H9 (cell line): Measurements from ENCODE around the gene LRRC3B. TPM values are rescaled to one million over a fixed set of nuclear protein-coding genes. Genes with fewer than 3 reads are reported as not detected.

ENCODE experiments used
- DNase-seq: peaks from one replicate; pipeline ENCODE4 v3.0.0-alpha.2; 2017
- H2AFZ ChIP-seq: one replicate; pipeline ENCODE4 v1.6.1; 2013; ENCODE audit warnings: mild to moderate bottlenecking, low read length, control low read depth, moderate library complexity
- H2AK5ac ChIP-seq: 2 replicates; pipeline ENCODE4 v1.6.1; 2013; ENCODE audit warnings: low read length, control low read depth, mixed read lengths; ENCODE audit not compliant: insufficient read length
- H2BK120ac ChIP-seq: one replicate; pipeline ENCODE4 v1.6.1; 2013; ENCODE audit warnings: low read depth, mild to moderate bottlenecking, low read length, control low read depth, inconsistent platforms; ENCODE audit not compliant: poor library complexity, severe bottlenecking
- H2BK12ac ChIP-seq: 2 replicates; pipeline ENCODE4 v1.6.1; 2013; ENCODE audit warnings: low read length, control low read depth, mixed read lengths, low read depth; ENCODE audit not compliant: insufficient read length
- H2BK15ac ChIP-seq: 2 replicates; pipeline ENCODE4 v1.6.1; 2013; ENCODE audit warnings: low read depth, low read length, control low read depth
- H2BK20ac ChIP-seq: one replicate; pipeline ENCODE4 v1.6.1; 2013; ENCODE audit warnings: low read depth, mild to moderate bottlenecking, low read length, control low read depth, inconsistent platforms; ENCODE audit not compliant: poor library complexity, severe bottlenecking
- H2BK5ac ChIP-seq: 2 replicates; pipeline ENCODE4 v1.6.1; 2013; ENCODE audit warnings: low read length, control low read depth, mixed read lengths; ENCODE audit not compliant: insufficient read length
- H3K14ac ChIP-seq: 2 replicates; pipeline ENCODE4 v1.6.1; 2013; ENCODE audit warnings: low read length, control low read depth; ENCODE audit not compliant: insufficient read depth
- H3K18ac ChIP-seq: 2 replicates; pipeline ENCODE4 v1.6.1; 2013; ENCODE audit warnings: low read depth, mild to moderate bottlenecking, mixed read lengths, low read length, control low read depth; ENCODE audit not compliant: insufficient read length
- H3K23ac ChIP-seq: 2 replicates; pipeline ENCODE4 v1.6.1; 2013; ENCODE audit warnings: low read length, control low read depth, mixed read lengths, low read depth; ENCODE audit not compliant: insufficient read length
- H3K23me2 ChIP-seq: 2 replicates; pipeline ENCODE4 v1.6.1; 2013; ENCODE audit warnings: low read depth, mild to moderate bottlenecking, mixed read lengths, low read length, control low read depth; ENCODE audit not compliant: insufficient read length, poor library complexity, severe bottlenecking
- H3K27ac ChIP-seq: 2 replicates; pipeline ENCODE4 v1.5.1; 2013; ENCODE audit warnings: low read length, control low read depth, mixed read lengths, low read depth; ENCODE audit not compliant: insufficient read length
- H3K27me3 ChIP-seq: 2 replicates; pipeline ENCODE4 v1.6.1; 2013; ENCODE audit warnings: low read length, control low read depth, inconsistent platforms; ENCODE audit not compliant: insufficient read depth
- H3K4ac ChIP-seq: 2 replicates; pipeline ENCODE4 v1.6.1; 2013; ENCODE audit warnings: low read depth, mild to moderate bottlenecking, control low read depth, inconsistent platforms, low read length, moderate library complexity
- H3K4me1 ChIP-seq: 2 replicates; pipeline ENCODE4 v1.6.1; 2013; ENCODE audit warnings: low read length, control low read depth, inconsistent platforms; ENCODE audit not compliant: insufficient read depth
- H3K4me2 ChIP-seq: 2 replicates; pipeline ENCODE4 v1.6.1; 2013; ENCODE audit warnings: low read length, control low read depth, mixed read lengths; ENCODE audit not compliant: insufficient read length, insufficient read depth
- H3K56ac ChIP-seq: 2 replicates; pipeline ENCODE4 v1.6.1; 2013; ENCODE audit warnings: low read depth, mild to moderate bottlenecking, mixed read lengths, low read length, control low read depth; ENCODE audit not compliant: insufficient read length
- H3K79me1 ChIP-seq: 2 replicates; pipeline ENCODE4 v1.6.1; 2013; ENCODE audit warnings: low read depth, mild to moderate bottlenecking, moderate library complexity, low read length, control low read depth, inconsistent platforms; ENCODE audit not compliant: insufficient read depth, poor library complexity, severe bottlenecking
- H3K79me2 ChIP-seq: 2 replicates; pipeline ENCODE4 v1.6.1; 2013; ENCODE audit warnings: low read length, control low read depth, inconsistent platforms; ENCODE audit not compliant: insufficient read depth
- H3K9ac ChIP-seq: 2 replicates; pipeline ENCODE4 v1.6.1; 2013; ENCODE audit warnings: low read length, control low read depth, mixed read lengths; ENCODE audit not compliant: insufficient read length; ENCODE audit errors: extremely low read depth
- H3K9me3 ChIP-seq: one replicate; pipeline ENCODE4 v1.6.1; 2013; ENCODE audit warnings: low read depth, low read length, inconsistent platforms; ENCODE audit not compliant: control insufficient read depth
- H3T11ph ChIP-seq: one replicate; pipeline ENCODE4 v1.6.1; 2013; ENCODE audit warnings: mild to moderate bottlenecking, low read length, control low read depth, inconsistent platforms
- H4K20me1 ChIP-seq: one replicate; pipeline ENCODE4 v1.6.1; 2013; ENCODE audit not compliant: control insufficient read depth, insufficient read length, insufficient read depth
- H4K5ac ChIP-seq: 2 replicates; pipeline ENCODE4 v1.6.1; 2013; ENCODE audit warnings: low read depth, mild to moderate bottlenecking, mixed read lengths, low read length, control low read depth; ENCODE audit not compliant: insufficient read length
- H4K8ac ChIP-seq: replicated peaks from 2 replicates; pipeline ENCODE4 v1.6.1; 2013; ENCODE audit warnings: low read length, control low read depth, mixed read lengths, low read depth; ENCODE audit not compliant: insufficient read length
- H4K91ac ChIP-seq: 2 replicates; pipeline ENCODE4 v1.6.1; 2013; ENCODE audit warnings: low read depth, mild to moderate bottlenecking, moderate library complexity, mixed read lengths, low read length, control low read depth; ENCODE audit not compliant: insufficient read length
- H3K27ac Mint-ChIP-seq, 3 experiments: 2 replicates in 2 of 3; 3 replicates in 1 of 3; pipeline ENCODE4 v1.8.0; 2020 to 2021; ENCODE audit warnings: mixed read lengths in 3 of 3, mild to moderate bottlenecking in 1 of 3, moderate library complexity in 1 of 3
- H3K27me3 Mint-ChIP-seq: 2 replicates; pipeline ENCODE4 v1.8.0; 2021; ENCODE audit warnings: low read depth, mild to moderate bottlenecking, moderate library complexity, mixed read lengths
- H3K36me3 Mint-ChIP-seq, 3 experiments: 2 replicates in 2 of 3; 3 replicates in 1 of 3; pipeline ENCODE4 v1.8.0; 2020 to 2021; ENCODE audit warnings: low read depth in 3 of 3, mixed read lengths in 3 of 3; ENCODE audit not compliant: insufficient read depth in 1 of 3
- H3K4me1 Mint-ChIP-seq, 2 experiments: 2 replicates each; pipeline ENCODE4 v1.8.0; 2020; ENCODE audit warnings: mixed read lengths in 2 of 2
- H3K4me3 Mint-ChIP-seq, 2 experiments: 2 replicates in 1 of 2; 3 replicates in 1 of 2; pipeline ENCODE4 v1.8.0; 2020 to 2021; ENCODE audit warnings: mild to moderate bottlenecking in 2 of 2, mixed read lengths in 2 of 2, moderate library complexity in 1 of 2
- H3K9me3 Mint-ChIP-seq, 2 experiments: 2 replicates in 1 of 2; 3 replicates in 1 of 2; pipeline ENCODE4 v1.8.0; 2020; ENCODE audit warnings: mild to moderate bottlenecking in 2 of 2, mixed read lengths in 2 of 2, moderate library complexity in 1 of 2
- WGBS: extraction: QIAGEN DNeasy Blood & Tissue Kit; methylation state at CpG from one replicate; pipeline ENCODE4 v1.1.7; 2013; ENCODE audit warnings: missing lambda C conversion rate, low lambda C conversion rate, mixed read lengths; ENCODE audit not compliant: insufficient read length; ENCODE audit errors: extremely low coverage; 5-methylcytosine and 5-hydroxymethylcytosine counted together
- total RNA-seq: library from RNA; stranded (reverse); gene quantifications from 2 replicates; pipeline ENCODE4 v1.2.1, GENCODE V29; 2021
- TF ChIP-seq, protein P1 (sequence below): fragments of 200-600 bp; sonication (generic); conservative IDR thresholded peaks from 3 replicates; pipeline ENCODE4 v1.8.0; 2021; ENCODE audit warnings: antibody characterized with exemption, mild to moderate bottlenecking

The LRRC3B gene
- total RNA-seq, 1 experiment from 2014 or later = 0.35 TPM

DNA sequence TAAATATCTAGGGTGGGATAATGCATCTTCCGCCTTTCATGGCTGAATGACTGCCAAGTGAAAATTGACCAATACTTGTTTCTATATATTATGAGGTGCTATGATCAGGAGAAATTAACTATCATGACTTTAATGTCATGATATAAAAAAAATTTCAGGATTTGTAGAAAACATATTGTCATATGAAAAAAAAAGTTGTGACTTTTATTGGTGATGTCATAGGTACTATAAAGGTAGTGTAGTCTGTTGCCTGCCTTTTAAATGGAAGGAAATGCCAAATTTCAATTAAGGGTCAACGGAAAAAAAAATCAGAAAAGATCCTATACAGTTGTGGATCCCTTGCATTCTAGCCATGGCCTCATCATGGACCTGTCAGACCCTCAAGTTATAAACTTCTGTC, 15.5 kb downstream of the LRRC3B start:
- Histone ChIP-seq H3K23me2 (no peaks in the 10 kb centered on the region), H3K23ac (no peak overlapping the region), H2AFZ (no peak overlapping the region), H4K20me1 (no peaks in the 10 kb centered on the region), H3K4ac (no peak overlapping the region), H2AK5ac (no peak overlapping the region), H2BK20ac (no peak overlapping the region), H3K79me2 (no peaks in the 10 kb centered on the region), H4K5ac (no peak overlapping the region), H3K27me3 (no peaks in the 10 kb centered on the region; the same call in 1 of the 2 replicates), H3K4me2 (no peak overlapping the region), H4K91ac (no peak overlapping the region), H2BK5ac (no peak overlapping the region), H3K18ac (no peak overlapping the region), H2BK15ac (no peak overlapping the region), H3K9ac (no peak overlapping the region), H2BK12ac (no peak overlapping the region), H3K56ac (no peak overlapping the region), H3K27ac (no peak overlapping the region), H4K8ac (no peak overlapping the region), H3K79me1 (no peaks in the 10 kb centered on the region), H3K4me1 (no peaks in the 10 kb centered on the region), H3T11ph (no peak overlapping the region), H3K14ac (no peak overlapping the region), H3K9me3 (no peaks in the 10 kb centered on the region), H2BK120ac (no peak overlapping the region)
- Mint-ChIP-seq H3K9me3 (no peaks in the 10 kb centered on the region), H3K4me1 (no peaks in the 10 kb centered on the region), H3K27me3 (peaks cover 8% of the 10 kb centered on the region), H3K36me3 (no peaks in the 10 kb centered on the region; a peak in 2 of 7 replicates), H3K27ac (no peak overlapping the region), H3K4me3 (no peak overlapping the region)
- no peak for DNase-seq
- TF ChIP-seq, protein P1, sequence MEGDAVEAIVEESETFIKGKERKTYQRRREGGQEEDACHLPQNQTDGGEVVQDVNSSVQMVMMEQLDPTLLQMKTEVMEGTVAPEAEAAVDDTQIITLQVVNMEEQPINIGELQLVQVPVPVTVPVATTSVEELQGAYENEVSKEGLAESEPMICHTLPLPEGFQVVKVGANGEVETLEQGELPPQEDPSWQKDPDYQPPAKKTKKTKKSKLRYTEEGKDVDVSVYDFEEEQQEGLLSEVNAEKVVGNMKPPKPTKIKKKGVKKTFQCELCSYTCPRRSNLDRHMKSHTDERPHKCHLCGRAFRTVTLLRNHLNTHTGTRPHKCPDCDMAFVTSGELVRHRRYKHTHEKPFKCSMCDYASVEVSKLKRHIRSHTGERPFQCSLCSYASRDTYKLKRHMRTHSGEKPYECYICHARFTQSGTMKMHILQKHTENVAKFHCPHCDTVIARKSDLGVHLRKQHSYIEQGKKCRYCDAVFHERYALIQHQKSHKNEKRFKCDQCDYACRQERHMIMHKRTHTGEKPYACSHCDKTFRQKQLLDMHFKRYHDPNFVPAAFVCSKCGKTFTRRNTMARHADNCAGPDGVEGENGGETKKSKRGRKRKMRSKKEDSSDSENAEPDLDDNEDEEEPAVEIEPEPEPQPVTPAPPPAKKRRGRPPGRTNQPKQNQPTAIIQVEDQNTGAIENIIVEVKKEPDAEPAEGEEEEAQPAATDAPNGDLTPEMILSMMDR = no peak
- WGBS = no CpG with 5 or more reads among the region's 2 CpGs
